Pancreas (tissue), 10 donors: ENCODE data around the gene HS6ST1. TPM values are rescaled to one million over a fixed set of nuclear protein-coding genes. Genes with fewer than 3 reads are reported as not detected.

Source experiments
- ATAC-seq, 4 donors: fragments of 200-7000 bp; cut with Tn5 transposase; one replicate each; pipeline versions ENCODE4 v1.8.0 to v1.9.1; 2020; ENCODE audit warnings: mild to moderate bottlenecking in 4 of 4, moderate library complexity in 4 of 4
- DNase-seq, 6 donors: peaks; one replicate each; pipeline ENCODE4 v3.0.0-alpha.2; 2020
- FAIRE-seq: peaks from 2 replicates; lab custom pipeline; 2012; peaks lifted over from hg19 to GRCh38; lab: Jason Lieb, UNC
- H3K27ac ChIP-seq, 4 donors: fragments of 200-600 bp; sonication (generic); 1 replicate in 3 of 4; 2 replicates in 1 of 4; pipeline versions ENCODE4 v1.5.0 to v1.8.0; 2020
- H3K27me3 ChIP-seq, 4 donors: fragments of 200-600 bp; one replicate each; pipeline ENCODE4 v1.8.0; 2021
- H3K36me3 ChIP-seq, 3 donors: fragments of 200-600 bp; sonication (generic) in 1 of 3; one replicate each; pipeline versions ENCODE4 v1.5.0 to v1.8.0; 2020 to 2021
- H3K4me1 ChIP-seq, 3 donors: fragments of 200-600 bp; one replicate each; pipeline ENCODE4 v1.8.0; 2021
- H3K4me3 ChIP-seq, 4 donors: fragments of 200-600 bp; sonication (generic) in 2 of 4; one replicate each; pipeline versions ENCODE4 v1.5.0 to v1.8.0; 2020 to 2021
- H3K9me3 ChIP-seq, 4 donors: fragments of 200-600 bp; one replicate each; pipeline ENCODE4 v1.8.0; 2021
- CTCF ChIP-seq, 4 donors: fragments of 200-600 bp; sonication (generic) in 3 of 4; IDR thresholded peaks; one replicate each; pipeline versions ENCODE4 v1.5.0 to v1.8.0; 2021; ENCODE audit warnings: antibody characterized with exemption in 4 of 4
- WGBS, 2 donors: extraction: QIAGEN DNeasy Blood & Tissue Kit; methylation state at CpG; one replicate each; pipeline ENCODE4 v1.1.7; 2013; 5-methylcytosine and 5-hydroxymethylcytosine counted together
- intact Hi-C, 3 donors: fragments of 100-400 bp; cut with DNase I; formaldehyde crosslinking; loops; one replicate each; pipeline versions ENCODE4 v1.11.1 to v1.14.2; 2022
- polyA plus RNA-seq, 2 donors: library from polyadenylated mRNA; stranded (reverse); fragments of 200-250 nt; gene quantifications; one replicate each; pipeline ENCODE4 v1.2.3, GENCODE V29; 2013
- total RNA-seq, 6 donors: library from RNA; stranded (reverse); fragmentation: NEBNext Ultra II Directional in 4 of 6; extraction: Animal tissue kit (Norgen Biotek cat#: 25700) in 4 of 6; gene quantifications; one replicate each; pipeline versions ENCODE4 v1.2.1 to v1.2.4, GENCODE V29; 2021 to 2023
- donor health status: healthy with polysubstance abuse.
- donor health status: DM: no; HTN: no; CAD: no; lungs with moderate emphysema.
- donor health status: DM: no; HTN: no; CAD: no.
- donor health status: control.
- donor health status: control.
- donor health status: Bipolar disorder and iron deficiency.
- donor health status: DM: yes; HTN: yes; CAD: no.
- donor health status: DM: no; HTN: no; CAD: no.
- donor health status: DM: no; HTN: no; CAD: no.
- donor health status: DM: yes; HTN: yes; CAD: no.

HS6ST1 gene
- total and polyA plus RNA-seq, 8 donors, result 20.7 to 47.8 (median 25.5) TPM

- H3K4me1 ChIP-seq, result no peaks in the 10 kb centered on the region
- no peaks in the 10 kb centered on the region for H3K9me3 ChIP-seq
- intact Hi-C loops, result no loop called here
- 90 to 95% methylated on average over 5 of the region's 5 CpGs for WGBS, 2 donors
- no peak overlapping the region for H3K27ac ChIP-seq
- FAIRE-seq (no peak), DNase-seq (peak in 1 of 6 donors; percentile 2), ATAC-seq (no peak)
- H3K36me3 ChIP-seq, result no peaks in the 10 kb centered on the region
- H3K27me3 ChIP-seq, result no peaks in the 10 kb centered on the region
- no peak overlapping the region for H3K4me3 ChIP-seq
- no peak for TF ChIP-seq CTCF (IDR thresholded peaks at IDR 0.05)
Measured at GRCh38 chr2:128354161-128354560, 35.5 kb upstream of the HS6ST1 start.

- H3K27ac ChIP-seq, result no peak overlapping the region
- intact Hi-C loops, result no loop called here
- H3K4me1 ChIP-seq, result peaks cover 0 to 14% (median 13%) of the 10 kb centered on the region in 3 donors
- 62 to 64% methylated on average over 1 of the region's 1 CpG for WGBS, 2 donors
- ATAC-seq, result no peak
- TF ChIP-seq CTCF (IDR thresholded peaks at IDR 0.05), result no peak
- no peak for DNase-seq
- FAIRE-seq, result no peak
- H3K27me3 ChIP-seq, result no peaks in the 10 kb centered on the region
- H3K4me3 ChIP-seq, result no peak overlapping the region
- H3K9me3 ChIP-seq, result no peaks in the 10 kb centered on the region
- H3K36me3 ChIP-seq, result no peaks in the 10 kb centered on the region
Measured at GRCh38 chr2:128350736-128351135, 32.1 kb upstream of the HS6ST1 start.

GRCh38 chr2:128348701-128349100, 30.0 kb upstream of the HS6ST1 start:
- WGBS, 2 donors, result 85 to 87% methylated on average over 5 of the region's 5 CpGs
- no peaks in the 10 kb centered on the region for H3K27me3 ChIP-seq
- FAIRE-seq, result no peak
- H3K36me3 ChIP-seq, result no peaks in the 10 kb centered on the region
- ATAC-seq, result no peak
- intact Hi-C loops, result no loop called here
- no peak overlapping the region for H3K4me3 ChIP-seq
- no peak for TF ChIP-seq CTCF (IDR thresholded peaks at IDR 0.05)
- peak in 1 of 6 donors; percentile 4 for DNase-seq
- H3K4me1 ChIP-seq, result peaks cover 0 to 14% (median 13%) of the 10 kb centered on the region in 3 donors
- H3K9me3 ChIP-seq, result no peaks in the 10 kb centered on the region
- peak overlapping the region; percentile 54 to 71 (median 64) for H3K27ac ChIP-seq

GRCh38 chr2:128347701-128348539, 29.3 kb upstream of the HS6ST1 start:
- no peak for FAIRE-seq

More at GRCh38 chr2:128347701-128348539, 29.3 kb upstream of the HS6ST1 start:
- no peaks in the 10 kb centered on the region for H3K9me3 ChIP-seq
- H3K4me3 ChIP-seq, result no peak overlapping the region
- intact Hi-C loops, result no loop called here
- no peak for TF ChIP-seq CTCF (IDR thresholded peaks at IDR 0.05)
- ATAC-seq (peak; percentile 88 to 97 (median 92)), DNase-seq (peak; percentile 63 to 82 (median 68))
- H3K27me3 ChIP-seq, result no peaks in the 10 kb centered on the region
- WGBS, 2 donors, result 25 to 29% methylated on average over 16 of the region's 16 CpGs
- H3K27ac ChIP-seq, result peak overlapping the region; percentile 54 to 71 (median 64)
- peaks cover 0 to 14% (median 13%) of the 10 kb centered on the region in 3 donors for H3K4me1 ChIP-seq
- no peaks in the 10 kb centered on the region for H3K36me3 ChIP-seq
